HepG2 (cell line): ENCODE measurements around the gene POP7. TPM values are rescaled to one million over a fixed set of nuclear protein-coding genes. Genes with fewer than 3 reads are reported as not detected.

Source experiments
- ARID4A ChIP-seq: sonication (generic); formaldehyde crosslinking; IDR thresholded peaks from 2 replicates; pipeline ENCODE4 v1.5.0; 2020; ENCODE audit warnings: mild to moderate bottlenecking, missing genetic modification reagents, borderline replicate concordance
- CEBPG ChIP-seq: IDR thresholded peaks from 2 replicates; pipeline ENCODE4 v1.6.1; 2016
- CHCHD3 ChIP-seq: sonication (generic); formaldehyde crosslinking; IDR thresholded peaks from 2 replicates; pipeline ENCODE4 v1.8.0; 2022; ENCODE audit warnings: mild to moderate bottlenecking, missing genetic modification reagents, moderate library complexity
- FOXK2 ChIP-seq: fragments of 450-650 bp; IDR thresholded peaks from 2 replicates; pipeline ENCODE4 v1.6.1; 2016
- MTF1 ChIP-seq: sonication (generic); formaldehyde crosslinking; IDR thresholded peaks from 2 replicates; pipeline ENCODE4 v1.5.0; 2020; ENCODE audit warnings: missing genetic modification reagents
- SAP130 ChIP-seq: IDR thresholded peaks from 2 replicates; pipeline ENCODE4 v1.6.1; 2016; ENCODE audit warnings: low read depth
- SCMH1 ChIP-seq: sonication (generic); formaldehyde crosslinking; IDR thresholded peaks from 2 replicates; pipeline ENCODE4 v1.9.0; 2021; ENCODE audit warnings: missing genetic modification reagents, mild to moderate bottlenecking, borderline replicate concordance
- SNAPC5 ChIP-seq: sonication (generic); formaldehyde crosslinking; IDR thresholded peaks from 2 replicates; pipeline ENCODE4 v1.8.1; 2023; ENCODE audit warnings: mild to moderate bottlenecking, missing genetic modification reagents, borderline replicate concordance
- TAF1 ChIP-seq: sonication (generic); formaldehyde crosslinking; IDR thresholded peaks from 2 replicates; pipeline ENCODE4 v1.4.0; 2020; ENCODE audit warnings: missing genetic modification reagents
- TARDBP ChIP-seq: sonication (generic); formaldehyde crosslinking; IDR thresholded peaks from 2 replicates; pipeline ENCODE4 v1.8.0; 2022; ENCODE audit warnings: mild to moderate bottlenecking, missing genetic modification reagents
- ZBED4 ChIP-seq: sonication (generic); formaldehyde crosslinking; IDR thresholded peaks from 2 replicates; pipeline ENCODE4 v1.4.0; 2020; ENCODE audit warnings: missing genetic modification reagents, borderline replicate concordance
- ZNF496 ChIP-seq: sonication (generic); formaldehyde crosslinking; IDR thresholded peaks from 2 replicates; pipeline ENCODE4 v1.8.1; 2023; ENCODE audit warnings: mild to moderate bottlenecking, moderate library complexity, missing genetic modification reagents; ENCODE audit not compliant: insufficient replicate concordance
- ZNF550 ChIP-seq: sonication (generic); formaldehyde crosslinking; IDR thresholded peaks from 2 replicates; pipeline ENCODE4 v1.4.0; 2020; ENCODE audit warnings: mild to moderate bottlenecking, missing genetic modification reagents, borderline replicate concordance
- ZNF652 ChIP-seq: IDR thresholded peaks from 2 replicates; pipeline ENCODE4 v1.6.1; 2016; ENCODE audit warnings: low read depth, borderline replicate concordance
- ZNF761 ChIP-seq: sonication (generic); formaldehyde crosslinking; conservative IDR thresholded peaks from 2 replicates; pipeline ENCODE4 v1.4.0; 2020; ENCODE audit warnings: mild to moderate bottlenecking, missing genetic modification reagents
- ZNF770 ChIP-seq: sonication (generic); formaldehyde crosslinking; IDR thresholded peaks from 2 replicates; pipeline ENCODE4 v1.5.0; 2020; ENCODE audit warnings: mild to moderate bottlenecking, missing genetic modification reagents
- ZNF800 ChIP-seq: sonication (generic); formaldehyde crosslinking; IDR thresholded peaks from 2 replicates; pipeline ENCODE4 v1.4.0; 2020; ENCODE audit warnings: missing genetic modification reagents
- polyA plus RNA-seq, 8 experiments: library from polyadenylated mRNA; depleted of rRNA in 3 of 8; stranded (reverse) in 7 of 8; unstranded in 1 of 8; fragments of >200 nt; fragmentation: Illumina TruSeq in 4 of 8; extraction: Trizol in 4 of 8; gene quantifications; 2 replicates each; pipeline versions ENCODE4 v1.2.1 to v1.2.3, GENCODE V29; 2011 to 2016; ENCODE audit warnings: low read depth in 4 of 8, missing spikeins in 1 of 8, mixed read lengths in 1 of 8; ENCODE audit not compliant: insufficient read depth in 1 of 8
- total RNA-seq, 5 experiments: library from RNA; depleted of rRNA; stranded (reverse); fragments of >200 nt; fragmentation: Illumina TruSeq; extraction: Trizol; gene quantifications; 2 replicates each; pipeline ENCODE4 v1.2.3, GENCODE V29; 2016; ENCODE audit warnings: low read depth in 1 of 5

The POP7 gene
- total and polyA plus RNA-seq, 2 of the 13 experiments (the other 11 are each of a cell fraction or from before 2014, with no cell fraction given): 63.9 to 91.1 TPM

- TF ChIP-seq ZBED4 (CRISPR knock-in tag): no peak
- TF ChIP-seq SCMH1: no peak
- no peak for TF ChIP-seq TARDBP
- no peak for TF ChIP-seq ZNF652
- no peak; the same call in 1 of the 2 replicates for TF ChIP-seq TAF1
- no peak for TF ChIP-seq FOXK2
- TF ChIP-seq ZNF496 (CRISPR knock-in tag): no peak
- no peak for TF ChIP-seq ZNF770 (CRISPR knock-in tag)
- TF ChIP-seq ZNF800: no peak
- peak; percentile 69 for TF ChIP-seq SAP130
- TF ChIP-seq MTF1: no peak
- TF ChIP-seq ZNF550 (CRISPR knock-in tag): 0 out of 2 replicates have a peak, but pooled peaks have one; percentile 57
- no peak for TF ChIP-seq SNAPC5 (CRISPR knock-in tag)
- no peak for TF ChIP-seq CEBPG (CRISPR knock-in tag)
- no peak for TF ChIP-seq CHCHD3 (CRISPR knock-in tag)
- 0 out of 2 replicates have a peak, but pooled peaks have one; percentile 19 for TF ChIP-seq ZNF761 (CRISPR knock-in tag)
- TF ChIP-seq ARID4A: peak; percentile 76
Measured at GRCh38 chr7:100720671-100721504, 15.0 kb downstream of the POP7 start (continued).
